Colonic mucosa (tissue), 4 donors: ENCODE measurements around the gene PSMG2. TPM values are rescaled to one million over a fixed set of nuclear protein-coding genes. Genes with fewer than 3 reads are reported as not detected.

Experiments used
- DNase-seq: peaks from one replicate; pipeline ENCODE4 v3.0.0-alpha.2; 2020
- H3K27ac ChIP-seq: fragments of 200-600 bp; one replicate; pipeline ENCODE4 v1.8.0; 2021
- H3K27me3 ChIP-seq: fragments of 200-600 bp; one replicate; pipeline ENCODE4 v1.8.0; 2021
- H3K36me3 ChIP-seq: fragments of 200-600 bp; one replicate; pipeline ENCODE4 v1.8.0; 2021
- H3K4me1 ChIP-seq: fragments of 200-600 bp; one replicate; pipeline ENCODE4 v1.8.0; 2021; ENCODE audit warnings: mild to moderate bottlenecking
- H3K4me3 ChIP-seq: fragments of 200-600 bp; one replicate; pipeline ENCODE4 v1.8.0; 2021
- H3K9ac ChIP-seq, 2 donors: one replicate each; pipeline ENCODE4 v1.7.0; 2013; ENCODE audit warnings: control low read depth in 2 of 2, low read depth in 2 of 2, low read length in 2 of 2
- H3K9me3 ChIP-seq: fragments of 200-600 bp; one replicate; pipeline ENCODE4 v1.8.0; 2021
- intact Hi-C: fragments of 100-400 bp; cut with DNase I; formaldehyde crosslinking; loops from one replicate; pipeline ENCODE4 v1.14.1; 2022
- total RNA-seq, 2 donors: library from RNA; stranded (reverse); fragmentation: NEBNext Ultra II Directional in 1 of 2; extraction: Animal tissue kit (Norgen Biotek cat#: 25700) in 1 of 2; gene quantifications; one replicate each; pipeline ENCODE4 v1.2.1, GENCODE V29; 2021
- TF ChIP-seq, protein P1 (sequence below): fragments of 200-600 bp; IDR thresholded peaks from one replicate; pipeline ENCODE4 v1.8.0; 2022; ENCODE audit warnings: antibody characterized with exemption, mild to moderate bottlenecking
- donor health status: healthy.
- donor health status: DM: no; HTN: no; CAD: no.
- donor health status: DM: no; HTN: no; CAD: no.

PSMG2 gene
- 10 to 100 TPM; 75.4 to 87.3 TPM for total RNA-seq

- TF ChIP-seq, protein P1, sequence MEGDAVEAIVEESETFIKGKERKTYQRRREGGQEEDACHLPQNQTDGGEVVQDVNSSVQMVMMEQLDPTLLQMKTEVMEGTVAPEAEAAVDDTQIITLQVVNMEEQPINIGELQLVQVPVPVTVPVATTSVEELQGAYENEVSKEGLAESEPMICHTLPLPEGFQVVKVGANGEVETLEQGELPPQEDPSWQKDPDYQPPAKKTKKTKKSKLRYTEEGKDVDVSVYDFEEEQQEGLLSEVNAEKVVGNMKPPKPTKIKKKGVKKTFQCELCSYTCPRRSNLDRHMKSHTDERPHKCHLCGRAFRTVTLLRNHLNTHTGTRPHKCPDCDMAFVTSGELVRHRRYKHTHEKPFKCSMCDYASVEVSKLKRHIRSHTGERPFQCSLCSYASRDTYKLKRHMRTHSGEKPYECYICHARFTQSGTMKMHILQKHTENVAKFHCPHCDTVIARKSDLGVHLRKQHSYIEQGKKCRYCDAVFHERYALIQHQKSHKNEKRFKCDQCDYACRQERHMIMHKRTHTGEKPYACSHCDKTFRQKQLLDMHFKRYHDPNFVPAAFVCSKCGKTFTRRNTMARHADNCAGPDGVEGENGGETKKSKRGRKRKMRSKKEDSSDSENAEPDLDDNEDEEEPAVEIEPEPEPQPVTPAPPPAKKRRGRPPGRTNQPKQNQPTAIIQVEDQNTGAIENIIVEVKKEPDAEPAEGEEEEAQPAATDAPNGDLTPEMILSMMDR, result no peak
- H3K9me3 ChIP-seq, result no peaks in the 10 kb centered on the region
- peak within 1 kb of the TSS; percentile 94 for H3K27ac ChIP-seq
- DNase-seq, result peak; percentile 86
- H3K4me3 ChIP-seq, result peak within 1 kb of the TSS; percentile 89
- no peaks in the 10 kb centered on the region for H3K27me3 ChIP-seq
- peak within 1 kb of the TSS; percentile 93 to 98 for H3K9ac ChIP-seq
- peaks cover 9% of the 10 kb centered on the region for H3K4me1 ChIP-seq
- peaks cover under 1% of the 10 kb centered on the region for H3K36me3 ChIP-seq
- intact Hi-C loops, result no loop called here
Observed at GRCh38 chr18:12702221-12703095, at the start of gene PSMG2, which contains the start of gene CEP76. PSMG2 (plus strand) TSS chr18:12703042; CDS start chr18:12703108, 66 bp downstream. CEP76 (minus strand) TSS chr18:12702723; CDS start chr18:12702548, 175 bp downstream.

DNA sequence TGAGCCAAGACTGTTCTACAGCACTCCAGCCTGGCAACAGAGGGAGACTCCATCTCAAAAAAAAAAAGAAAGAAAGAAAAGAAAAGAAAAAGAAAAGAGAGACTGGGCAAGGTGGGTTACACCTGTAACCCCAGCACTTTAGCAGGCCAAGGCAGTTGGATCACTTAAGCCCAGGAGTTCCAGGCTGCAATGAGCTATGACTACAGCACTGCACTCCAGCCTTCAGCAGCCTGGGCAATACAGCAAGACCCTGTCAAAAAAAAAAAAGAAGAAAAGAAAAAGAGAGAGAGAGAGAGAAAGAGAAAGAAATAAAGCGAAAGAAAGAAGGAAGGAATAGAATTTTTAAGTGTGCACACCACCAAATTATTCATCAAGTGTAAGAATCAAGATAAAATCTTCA lies 47.9 kb upstream of the PSMG2 start:
- no peaks in the 10 kb centered on the region for H3K27me3 ChIP-seq
- H3K4me1 ChIP-seq, result no peaks in the 10 kb centered on the region
- no peaks in the 10 kb centered on the region for H3K9me3 ChIP-seq
- DNase-seq, result no peak
- H3K4me3 ChIP-seq, result no peak overlapping the region
- no peak overlapping the region for H3K9ac ChIP-seq
- H3K36me3 ChIP-seq, result no peaks in the 10 kb centered on the region
- H3K27ac ChIP-seq, result no peak overlapping the region
- intact Hi-C loops, result no loop called here
- TF ChIP-seq, protein P1, result no peak

DNA sequence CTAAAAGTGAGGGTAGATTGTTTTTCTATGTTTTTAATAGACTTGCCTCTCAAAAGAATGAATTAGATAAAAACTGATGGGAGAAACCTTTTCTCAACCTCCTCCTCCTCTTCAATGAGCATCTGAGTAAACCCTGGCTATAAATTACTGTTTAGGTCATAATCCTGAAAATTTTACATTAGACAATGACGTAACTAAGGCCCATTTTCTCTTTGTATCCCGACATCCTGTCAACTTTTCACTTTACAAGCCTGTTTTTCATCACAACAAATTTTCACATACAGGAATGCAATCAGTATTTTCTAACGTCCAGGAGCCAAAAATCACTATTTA lies 46.3 kb upstream of the PSMG2 start:
- TF ChIP-seq, protein P1, result no peak
- DNase-seq, result no peak
- Histone ChIP-seq H3K4me1 (no peaks in the 10 kb centered on the region), H3K9me3 (no peaks in the 10 kb centered on the region), H3K27me3 (no peaks in the 10 kb centered on the region), H3K9ac (peak overlapping the region; percentile 61), H3K27ac (peak overlapping the region; percentile 80), H3K36me3 (no peaks in the 10 kb centered on the region), H3K4me3 (peak overlapping the region; percentile 69)
- intact Hi-C loops, result no loop called here

GRCh38 chr18:12656938-12657683 lies 45.7 kb upstream of the PSMG2 start:
- peak overlapping the region; percentile 80 for H3K27ac ChIP-seq
- no peaks in the 10 kb centered on the region for H3K36me3 ChIP-seq
- no peaks in the 10 kb centered on the region for H3K4me1 ChIP-seq
- TF ChIP-seq, protein P1, result no peak
- no peak for DNase-seq
- H3K27me3 ChIP-seq, result no peaks in the 10 kb centered on the region
- H3K4me3 ChIP-seq, result peak overlapping the region; percentile 69
- intact Hi-C loops, result no loop called here
- peak overlapping the region; percentile 61 for H3K9ac ChIP-seq
- H3K9me3 ChIP-seq, result no peaks in the 10 kb centered on the region

GRCh38 chr18:12657684-12658425 lies 45.0 kb upstream of the PSMG2 start, which contains the start of gene SPIRE1:
SPIRE1 (minus strand) TSS chr18:12658107; CDS start chr18:12657866, 241 bp downstream.
- H3K36me3 ChIP-seq, result no peaks in the 10 kb centered on the region
- TF ChIP-seq, protein P1, result no peak
- H3K27me3 ChIP-seq, result no peaks in the 10 kb centered on the region
- peak within 1 kb of the TSS; percentile 61 for H3K9ac ChIP-seq
- H3K4me3 ChIP-seq, result peak within 1 kb of the TSS; percentile 69
- H3K27ac ChIP-seq, result peak within 1 kb of the TSS; percentile 80
- no peaks in the 10 kb centered on the region for H3K9me3 ChIP-seq
- intact Hi-C loops, result no loop called here
- H3K4me1 ChIP-seq, result no peaks in the 10 kb centered on the region
- peak; percentile 68 for DNase-seq
